DND-41 (cell line): ENCODE measurements around the gene CLPTM1L.

ENCODE experiments used
- ATAC-seq: fragments of 200-7000 bp; cut with Tn5 transposase; 3 replicates; pipeline ENCODE4 v1.9.1; 2021; ENCODE audit warnings: low read depth; ENCODE audit not compliant: insufficient read depth
- DNase-seq: peaks from one replicate; pipeline ENCODE4 v3.0.0-alpha.2; 2020
- H2AFZ ChIP-seq: 2 replicates; pipeline ENCODE4 v1.6.0; 2012; ENCODE audit warnings: low read depth, low read length
- H3K27ac ChIP-seq: 2 replicates; pipeline ENCODE4 v1.5.1; 2012; ENCODE audit warnings: low read length, inconsistent platforms
- H3K27me3 ChIP-seq: fragments of 200-600 bp; sonication (generic); 2 replicates; pipeline ENCODE4 v1.6.0; 2012; ENCODE audit warnings: low read length, mild to moderate bottlenecking, inconsistent platforms; ENCODE audit not compliant: insufficient read depth, poor library complexity
- H3K36me3 ChIP-seq: 2 replicates; pipeline ENCODE4 v1.5.1; 2012; ENCODE audit warnings: low read length, inconsistent platforms; ENCODE audit not compliant: insufficient read depth
- H3K4me1 ChIP-seq: 2 replicates; pipeline ENCODE4 v1.5.1; 2012; ENCODE audit warnings: mild to moderate bottlenecking, low read length; ENCODE audit not compliant: insufficient read depth
- H3K4me2 ChIP-seq: 2 replicates; pipeline ENCODE4 v1.6.0; 2012; ENCODE audit warnings: mild to moderate bottlenecking, moderate library complexity, low read length, inconsistent platforms; ENCODE audit not compliant: insufficient read depth
- H3K4me3 ChIP-seq, 2 experiments: fragments of 200-600 bp in 1 of 2; shearing (Covaris generic) in 1 of 2; 2 replicates each; pipeline ENCODE4 v1.5.1; 2012 to 2016; ENCODE audit warnings: inconsistent platforms in 2 of 2, low read length in 2 of 2, mild to moderate bottlenecking in 2 of 2, low read depth in 1 of 2, moderate library complexity in 1 of 2
- H3K79me2 ChIP-seq: 2 replicates; pipeline ENCODE4 v1.6.0; 2012; ENCODE audit warnings: low read length, inconsistent platforms; ENCODE audit not compliant: insufficient read depth
- H3K9ac ChIP-seq: 2 replicates; pipeline ENCODE4 v1.6.0; 2012; ENCODE audit warnings: low read depth, mild to moderate bottlenecking, inconsistent platforms, low read length, moderate library complexity
- H3K9me3 ChIP-seq: 2 replicates; pipeline ENCODE4 v1.5.1; 2012; ENCODE audit warnings: low read length, moderate library complexity, mild to moderate bottlenecking, inconsistent platforms; ENCODE audit not compliant: insufficient read depth, severe bottlenecking
- H4K20me1 ChIP-seq: 2 replicates; pipeline ENCODE4 v1.6.0; 2012; ENCODE audit warnings: low read length; ENCODE audit not compliant: insufficient read depth
- CTCF ChIP-seq: IDR thresholded peaks from 2 replicates; pipeline ENCODE4 v1.5.1; 2012; ENCODE audit warnings: borderline replicate concordance, low read length, moderate library complexity, mild to moderate bottlenecking; ENCODE audit not compliant: poor library complexity, severe bottlenecking; ENCODE audit errors: extremely low read depth
- EZH2 ChIP-seq: IDR thresholded peaks from 3 replicates; pipeline ENCODE4 v1.6.1; 2012; ENCODE audit warnings: borderline replicate concordance, low read depth, mild to moderate bottlenecking, moderate library complexity, low read length, inconsistent platforms; ENCODE audit not compliant: severe bottlenecking

Gene CLPTM1L

GRCh38 chr5:1338506-1339070 lies 6.3 kb downstream of the CLPTM1L start:
- Histone ChIP-seq H3K79me2 (peaks cover 93% of the 10 kb centered on the region), H3K4me2 (no peak overlapping the region), H3K27ac (no peak overlapping the region; the same call in 1 of the 2 replicates), H3K27me3 (no peaks in the 10 kb centered on the region), H2AFZ (no peak overlapping the region), H3K4me1 (peaks cover 40% of the 10 kb centered on the region), H3K4me3 (no peak overlapping the region), H3K9me3 (no peaks in the 10 kb centered on the region), H4K20me1 (peaks cover 85% of the 10 kb centered on the region), H3K36me3 (peaks cover 99% of the 10 kb centered on the region), H3K9ac (no peak overlapping the region)
- ATAC-seq (no peak), DNase-seq (no peak)
- TF ChIP-seq CTCF (no peak), EZH2 (no peak)

DNA sequence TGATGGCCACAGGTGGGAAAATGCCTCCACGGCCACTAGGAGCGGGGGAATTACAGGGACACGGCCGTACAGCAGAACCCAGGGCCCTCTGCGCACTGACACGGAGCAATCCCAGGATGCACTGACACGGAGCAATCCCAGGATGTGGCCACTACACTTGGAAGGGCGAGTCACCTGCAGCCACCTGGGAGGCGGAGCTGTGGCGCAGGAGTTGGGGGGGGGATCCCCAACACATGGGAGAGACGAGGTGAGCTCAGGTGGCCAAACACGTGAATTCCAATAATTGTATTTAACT lies 6.8 kb downstream of the CLPTM1L start:
- H2AFZ ChIP-seq = no peak overlapping the region
- no peak overlapping the region for H3K4me3 ChIP-seq
- H4K20me1 ChIP-seq = peaks cover 85% of the 10 kb centered on the region
- no peak for TF ChIP-seq CTCF
- TF ChIP-seq EZH2 = no peak
- no peak overlapping the region for H3K9ac ChIP-seq
- H3K4me2 ChIP-seq = no peak overlapping the region
- peaks cover 99% of the 10 kb centered on the region for H3K36me3 ChIP-seq
- peaks cover 93% of the 10 kb centered on the region for H3K79me2 ChIP-seq
- peaks cover 36% of the 10 kb centered on the region for H3K4me1 ChIP-seq
- no peaks in the 10 kb centered on the region for H3K9me3 ChIP-seq
- no peak for ATAC-seq
- no peak overlapping the region for H3K27ac ChIP-seq
- DNase-seq = no peak
- no peaks in the 10 kb centered on the region for H3K27me3 ChIP-seq

DNA sequence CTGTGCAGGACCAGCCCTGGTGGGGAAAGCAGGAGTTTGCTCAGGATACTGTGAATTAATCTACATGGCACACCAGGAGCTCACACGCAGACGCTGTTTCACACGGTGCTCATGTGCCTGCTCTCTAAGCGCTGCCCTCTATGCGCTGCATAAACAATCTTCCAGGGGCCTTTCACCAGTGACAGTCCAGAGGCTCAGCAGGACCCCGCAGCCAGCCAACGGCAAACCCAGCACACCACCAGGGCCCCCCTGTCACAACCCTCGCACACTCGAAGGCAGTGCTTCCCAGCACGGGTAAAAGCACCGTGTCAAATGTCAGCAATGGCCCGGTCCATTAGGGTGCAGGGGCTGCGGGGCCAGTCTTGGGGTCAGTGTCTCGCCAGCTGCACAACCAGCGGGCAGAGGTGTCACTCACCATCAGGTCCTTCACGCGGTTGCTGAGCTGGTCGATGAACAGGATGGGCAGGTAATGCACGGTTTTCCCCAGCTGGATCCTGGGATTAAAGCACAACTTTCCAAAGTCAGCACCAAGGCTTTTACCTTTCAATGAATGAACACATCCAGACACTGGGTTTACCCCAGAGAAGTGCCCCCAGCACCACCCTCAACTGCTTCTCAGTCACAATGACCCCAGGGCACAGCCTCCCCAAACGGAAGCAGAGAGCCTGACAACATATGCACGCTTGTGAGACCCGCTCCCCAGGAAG lies 7.3 kb downstream of the CLPTM1L start:
- H3K9me3 ChIP-seq = no peaks in the 10 kb centered on the region
- no peak overlapping the region for H3K9ac ChIP-seq
- H4K20me1 ChIP-seq = peaks cover 84% of the 10 kb centered on the region
- no peak overlapping the region for H3K27ac ChIP-seq
- H3K79me2 ChIP-seq = peaks cover 90% of the 10 kb centered on the region
- H3K4me2 ChIP-seq = no peak overlapping the region
- TF ChIP-seq EZH2 = no peak
- no peak for TF ChIP-seq CTCF
- H3K36me3 ChIP-seq = peaks cover 98% of the 10 kb centered on the region
- H3K27me3 ChIP-seq = no peaks in the 10 kb centered on the region
- ATAC-seq (no peak), DNase-seq (no peak)
- peaks cover 31% of the 10 kb centered on the region for H3K4me1 ChIP-seq
- H2AFZ ChIP-seq = no peak overlapping the region
- no peak overlapping the region for H3K4me3 ChIP-seq
